HepG2 (cell line): ENCODE results near the gene OR1D5. TPM values are rescaled to one million over a fixed set of nuclear protein-coding genes. Genes with fewer than 3 reads are reported as not detected.

Experiments
- ATAC-seq: fragments of 200-7000 bp; cut with Tn5 transposase; 3 replicates; pipeline ENCODE4 v1.9.1; 2020; ENCODE audit warnings: mild to moderate bottlenecking, moderate library complexity
- BruUV-seq: library from RNA; stranded (reverse); fragments of 400-500 nt; replicated peaks from 2 replicates; lab custom pipeline; 2021; lab: Mats Ljungman, UMichigan
- CTCF ChIA-PET: fragments of 300-600 bp; formaldehyde crosslinking; extraction: SDS; loops from one replicate; lab custom pipeline; 2021; ENCODE audit warnings: low total read pairs, inconsistent platforms, low intra/inter-chr PET ratio; lab: Yijun Ruan, JAX
- POLR2A ChIA-PET: fragments of 350-600 bp; sonication (Branson Sonifier 250); formaldehyde crosslinking; loops from one replicate; lab custom pipeline; 2020; ENCODE audit warnings: antibody characterized with exemption, inconsistent platforms; lab: Yijun Ruan, JAX
- DNase-seq: peaks from one replicate; pipeline ENCODE4 v3.0.0-alpha.2; 2015; ENCODE audit warnings: low spot score
- FAIRE-seq: peaks from 3 replicates; lab custom pipeline; 2011; peaks lifted over from hg19 to GRCh38; lab: Jason Lieb, UNC
- H2AFZ ChIP-seq: one replicate; pipeline ENCODE4 v1.6.1; 2011; ENCODE audit warnings: low read length, inconsistent platforms
- H3K27ac ChIP-seq: fragments of 300-600 bp; 3 replicates; pipeline ENCODE4 v1.8.0; 2011; ENCODE audit warnings: mixed run types, mild to moderate bottlenecking, mixed read lengths, low read length, inconsistent platforms; ENCODE audit not compliant: insufficient read depth; ENCODE audit errors: extremely low read length
- H3K27me3 ChIP-seq, 2 experiments: fragments of 200-600 bp in 1 of 2; 2 replicates in 1 of 2; 3 replicates in 1 of 2; pipeline versions ENCODE4 v1.6.0 to v1.8.0; 2011; ENCODE audit warnings: low read length in 2 of 2, mild to moderate bottlenecking in 2 of 2, moderate library complexity in 2 of 2, inconsistent platforms in 1 of 2; ENCODE audit not compliant: insufficient read depth in 2 of 2, control insufficient read depth in 1 of 2
- H3K36me3 ChIP-seq, 2 experiments: fragments of 200-600 bp in 1 of 2; replicated peaks in 1 of 2; 2 replicates in 1 of 2; 3 replicates in 1 of 2; pipeline versions ENCODE4 v1.5.1 to v1.8.0; 2011; ENCODE audit warnings: low read length in 2 of 2, inconsistent platforms in 1 of 2; ENCODE audit not compliant: insufficient read depth in 2 of 2, control insufficient read depth in 1 of 2
- H3K4me1 ChIP-seq: 2 replicates; pipeline ENCODE4 v1.5.1; 2012; ENCODE audit warnings: low read length, inconsistent platforms; ENCODE audit not compliant: insufficient read depth
- H3K4me2 ChIP-seq: 2 replicates; pipeline ENCODE4 v1.6.0; 2011; ENCODE audit warnings: low read depth, low read length, inconsistent platforms
- H3K4me3 ChIP-seq, 3 experiments: fragments of 200-600 bp in 1 of 3; sonication (generic), shearing (Covaris generic) in 1 of 3; replicated peaks in 1 of 3; 2 replicates each; pipeline ENCODE4 v1.5.1; 2011 to 2016; ENCODE audit warnings: low read length in 3 of 3, inconsistent platforms in 2 of 3, low read depth in 2 of 3, mild to moderate bottlenecking in 2 of 3, control low read depth in 1 of 3, mixed read lengths in 1 of 3; ENCODE audit not compliant: insufficient read depth in 1 of 3
- H3K79me2 ChIP-seq: one replicate; pipeline ENCODE4 v1.6.1; 2011; ENCODE audit warnings: low read length, inconsistent platforms; ENCODE audit not compliant: insufficient read depth
- H3K9ac ChIP-seq: 2 replicates; pipeline ENCODE4 v1.6.0; 2011; ENCODE audit warnings: mild to moderate bottlenecking, low read depth, low read length, inconsistent platforms; ENCODE audit not compliant: insufficient read depth
- H3K9me3 ChIP-seq: 2 replicates; pipeline ENCODE4 v1.5.1; 2012; ENCODE audit warnings: mild to moderate bottlenecking, low read length
- H4K20me1 ChIP-seq: 2 replicates; pipeline ENCODE4 v1.6.0; 2011; ENCODE audit warnings: inconsistent platforms, mild to moderate bottlenecking, low read length, moderate library complexity; ENCODE audit not compliant: insufficient read depth
- EED ChIP-seq: sonication (generic); formaldehyde crosslinking; IDR thresholded peaks from 2 replicates; pipeline ENCODE4 v1.5.0; 2020; ENCODE audit warnings: mild to moderate bottlenecking, missing genetic modification reagents
- FOXO1 ChIP-seq: sonication (generic); formaldehyde crosslinking; IDR thresholded peaks from 2 replicates; pipeline ENCODE4 v1.4.0; 2020; ENCODE audit warnings: missing genetic modification reagents
- GABPB1 ChIP-seq: IDR thresholded peaks from 2 replicates; pipeline ENCODE4 v1.6.1; 2016; ENCODE audit warnings: mild to moderate bottlenecking, missing genetic modification reagents, moderate library complexity, missing compliant biosample characterization
- HOXA9 ChIP-seq: sonication (generic); formaldehyde crosslinking; IDR thresholded peaks from 2 replicates; pipeline ENCODE4 v1.8.1; 2022; ENCODE audit warnings: missing genetic modification reagents, mild to moderate bottlenecking, moderate library complexity, borderline replicate concordance
- KAT2B ChIP-seq: fragments of 150-350 bp; IDR thresholded peaks from 2 replicates; pipeline ENCODE4 v1.6.1; 2014; ENCODE audit warnings: low read depth, low read length, borderline replicate concordance
- RCOR2 ChIP-seq: IDR thresholded peaks from 2 replicates; pipeline ENCODE4 v1.6.1; 2016; ENCODE audit warnings: missing biosample characterization, missing genetic modification reagents
- SETDB1 ChIP-seq: sonication (generic); formaldehyde crosslinking; IDR thresholded peaks from 2 replicates; pipeline ENCODE4 v1.5.1; 2020; ENCODE audit warnings: missing genetic modification reagents, mild to moderate bottlenecking, borderline replicate concordance
- SKI ChIP-seq: fragments of 450-650 bp; IDR thresholded peaks from one replicate; pipeline ENCODE4 v1.6.1; 2018; ENCODE audit warnings: mild to moderate bottlenecking; ENCODE audit not compliant: partially characterized antibody
- YEATS4 ChIP-seq: sonication (generic); formaldehyde crosslinking; IDR thresholded peaks from 2 replicates; pipeline ENCODE4 v1.4.0; 2020; ENCODE audit warnings: missing genetic modification reagents, borderline replicate concordance
- ZNF260 ChIP-seq: sonication (generic); formaldehyde crosslinking; IDR thresholded peaks from 2 replicates; pipeline ENCODE4 v1.4.0; 2020; ENCODE audit warnings: missing genetic modification reagents, low read depth, mild to moderate bottlenecking, borderline replicate concordance
- ZNF543 ChIP-seq: sonication (generic); formaldehyde crosslinking; IDR thresholded peaks from 2 replicates; pipeline ENCODE4 v1.4.0; 2020; ENCODE audit warnings: mild to moderate bottlenecking, missing genetic modification reagents
- ZNF674 ChIP-seq: sonication (generic); formaldehyde crosslinking; IDR thresholded peaks from 2 replicates; pipeline ENCODE4 v1.5.0; 2020; ENCODE audit warnings: low read depth, mild to moderate bottlenecking, missing genetic modification reagents
- WGBS: methylation state at CpG from one replicate; pipeline ENCODE4 v1.1.6; 2017; ENCODE audit warnings: low lambda C conversion rate; 5-methylcytosine and 5-hydroxymethylcytosine counted together
- in situ Hi-C: cut with HindIII; loops from 2 replicates; pipeline ENCODE4 v1.10.0; 2017; ENCODE audit warnings: low pct_unique_long_range_greater_than_20kb; ENCODE audit not compliant: extremely low pct_ligation_motif_present
- intact Hi-C: fragments of 100-400 bp; cut with micrococcal nuclease; formaldehyde crosslinking; loops from one replicate; pipeline ENCODE4 v1.10.0; 2022; ENCODE audit not compliant: unreplicated experiment
- polyA plus RNA-seq, 8 experiments: library from polyadenylated mRNA; depleted of rRNA in 3 of 8; stranded (reverse) in 7 of 8; unstranded in 1 of 8; fragments of >200 nt; fragmentation: Illumina TruSeq in 4 of 8; extraction: Trizol in 4 of 8; gene quantifications; 2 replicates each; pipeline versions ENCODE4 v1.2.1 to v1.2.3, GENCODE V29; 2011 to 2016; ENCODE audit warnings: low read depth in 4 of 8, missing spikeins in 1 of 8, mixed read lengths in 1 of 8; ENCODE audit not compliant: insufficient read depth in 1 of 8
- total RNA-seq, 5 experiments: library from RNA; depleted of rRNA; stranded (reverse); fragments of >200 nt; fragmentation: Illumina TruSeq; extraction: Trizol; gene quantifications; 2 replicates each; pipeline ENCODE4 v1.2.3, GENCODE V29; 2016; ENCODE audit warnings: low read depth in 1 of 5
- TF ChIP-seq, protein P1 (sequence below): sonication (generic); formaldehyde crosslinking; IDR thresholded peaks from 2 replicates; pipeline ENCODE4 v1.8.1; 2023; ENCODE audit warnings: mild to moderate bottlenecking, missing genetic modification reagents
- TF ChIP-seq, protein P2 (sequence below): sonication (generic); formaldehyde crosslinking; IDR thresholded peaks from 2 replicates; pipeline ENCODE4 v1.4.0; 2020; ENCODE audit warnings: mild to moderate bottlenecking, missing genetic modification reagents

OR1D5 gene
- total and polyA plus RNA-seq, 2 of the 13 experiments (the other 11 are each of a cell fraction or from before 2014, with no cell fraction given), result not detected

DNA sequence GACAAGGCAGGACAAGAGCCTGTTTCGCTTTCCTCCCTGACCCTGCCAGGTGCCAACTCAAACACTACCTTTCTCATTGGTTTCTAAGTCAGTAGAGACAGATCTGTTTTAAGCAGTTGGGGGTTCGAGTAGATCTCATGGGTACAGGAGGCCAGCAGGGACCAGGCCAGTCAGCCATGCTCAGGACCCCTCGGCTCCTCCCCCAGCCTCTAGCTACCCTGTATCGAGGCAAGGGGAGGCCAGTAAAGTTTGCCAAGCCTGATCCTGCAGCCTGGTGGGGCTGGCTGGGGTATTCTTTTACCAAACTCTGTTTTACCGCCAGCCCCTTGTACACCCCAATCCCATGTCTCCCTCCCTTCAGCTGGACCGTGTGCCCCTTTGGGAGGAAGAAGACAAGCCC lies 26.6 kb downstream of the OR1D5 start:
- Histone ChIP-seq H3K4me2 (no peak overlapping the region), H3K4me1 (no peaks in the 10 kb centered on the region), H2AFZ (no peak overlapping the region), H3K27me3 (no peaks in the 10 kb centered on the region; a peak in 1 of 5 replicates), H3K9me3 (no peaks in the 10 kb centered on the region), H4K20me1 (no peaks in the 10 kb centered on the region), H3K9ac (no peak overlapping the region), H3K27ac (no peak overlapping the region), H3K79me2 (no peaks in the 10 kb centered on the region), H3K4me3 (no peak overlapping the region), H3K36me3 (no peaks in the 10 kb centered on the region)
- 63% methylated on average over 4 of the region's 6 CpGs for WGBS
- DNase-seq (no peak), ATAC-seq (no peak), FAIRE-seq (no peak)
- intact Hi-C loops, result no loop called here
- ChIA-PET POLR2A (no interaction called here), CTCF (no interaction called here)
- in situ Hi-C loops, result no loop called here
- no peak for TF ChIP-seq EED (CRISPR knock-in tag)
- TF ChIP-seq, protein P1, sequence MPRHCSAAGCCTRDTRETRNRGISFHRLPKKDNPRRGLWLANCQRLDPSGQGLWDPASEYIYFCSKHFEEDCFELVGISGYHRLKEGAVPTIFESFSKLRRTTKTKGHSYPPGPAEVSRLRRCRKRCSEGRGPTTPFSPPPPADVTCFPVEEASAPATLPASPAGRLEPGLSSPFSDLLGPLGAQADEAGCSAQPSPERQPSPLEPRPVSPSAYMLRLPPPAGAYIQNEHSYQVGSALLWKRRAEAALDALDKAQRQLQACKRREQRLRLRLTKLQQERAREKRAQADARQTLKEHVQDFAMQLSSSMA (CRISPR knock-in tag), result no peak
- TF ChIP-seq GABPB1, result no peak
- TF ChIP-seq KAT2B, result no peak
- TF ChIP-seq, protein P2, sequence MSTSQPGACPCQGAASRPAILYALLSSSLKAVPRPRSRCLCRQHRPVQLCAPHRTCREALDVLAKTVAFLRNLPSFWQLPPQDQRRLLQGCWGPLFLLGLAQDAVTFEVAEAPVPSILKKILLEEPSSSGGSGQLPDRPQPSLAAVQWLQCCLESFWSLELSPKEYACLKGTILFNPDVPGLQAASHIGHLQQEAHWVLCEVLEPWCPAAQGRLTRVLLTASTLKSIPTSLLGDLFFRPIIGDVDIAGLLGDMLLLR, result no peak
- no peak for TF ChIP-seq ZNF543
- no peak for TF ChIP-seq ZNF674 (CRISPR knock-in tag)
- TF ChIP-seq SETDB1 (CRISPR knock-in tag), result no peak
- no peak for TF ChIP-seq ZNF260 (CRISPR knock-in tag)
- TF ChIP-seq FOXO1, result no peak
- no peak for TF ChIP-seq RCOR2 (CRISPR knock-in tag)
- TF ChIP-seq HOXA9 (CRISPR knock-in tag), result no peak
- TF ChIP-seq YEATS4 (CRISPR knock-in tag), result no peak
- TF ChIP-seq SKI, result no peak
- no TSS peak for BruUV-seq
